Measurements from ENCODE around the gene SULT2B1.

Gene SULT2B1

GRCh38 chr19:48609571-48610108 is 57.7 kb downstream of the SULT2B1 start:
- TF ChIP-seq, protein P1, sequence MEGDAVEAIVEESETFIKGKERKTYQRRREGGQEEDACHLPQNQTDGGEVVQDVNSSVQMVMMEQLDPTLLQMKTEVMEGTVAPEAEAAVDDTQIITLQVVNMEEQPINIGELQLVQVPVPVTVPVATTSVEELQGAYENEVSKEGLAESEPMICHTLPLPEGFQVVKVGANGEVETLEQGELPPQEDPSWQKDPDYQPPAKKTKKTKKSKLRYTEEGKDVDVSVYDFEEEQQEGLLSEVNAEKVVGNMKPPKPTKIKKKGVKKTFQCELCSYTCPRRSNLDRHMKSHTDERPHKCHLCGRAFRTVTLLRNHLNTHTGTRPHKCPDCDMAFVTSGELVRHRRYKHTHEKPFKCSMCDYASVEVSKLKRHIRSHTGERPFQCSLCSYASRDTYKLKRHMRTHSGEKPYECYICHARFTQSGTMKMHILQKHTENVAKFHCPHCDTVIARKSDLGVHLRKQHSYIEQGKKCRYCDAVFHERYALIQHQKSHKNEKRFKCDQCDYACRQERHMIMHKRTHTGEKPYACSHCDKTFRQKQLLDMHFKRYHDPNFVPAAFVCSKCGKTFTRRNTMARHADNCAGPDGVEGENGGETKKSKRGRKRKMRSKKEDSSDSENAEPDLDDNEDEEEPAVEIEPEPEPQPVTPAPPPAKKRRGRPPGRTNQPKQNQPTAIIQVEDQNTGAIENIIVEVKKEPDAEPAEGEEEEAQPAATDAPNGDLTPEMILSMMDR (IDR thresholded peaks at IDR 0.05; ENCODE audit: low read length, missing control alignments), result no peak
- DNase-seq (ENCODE audit: low read depth), result no peak
- no peak overlapping the region for H3K4me3 ChIP-seq (replicated peaks; ENCODE audit: low read depth, low read length)

DNA sequence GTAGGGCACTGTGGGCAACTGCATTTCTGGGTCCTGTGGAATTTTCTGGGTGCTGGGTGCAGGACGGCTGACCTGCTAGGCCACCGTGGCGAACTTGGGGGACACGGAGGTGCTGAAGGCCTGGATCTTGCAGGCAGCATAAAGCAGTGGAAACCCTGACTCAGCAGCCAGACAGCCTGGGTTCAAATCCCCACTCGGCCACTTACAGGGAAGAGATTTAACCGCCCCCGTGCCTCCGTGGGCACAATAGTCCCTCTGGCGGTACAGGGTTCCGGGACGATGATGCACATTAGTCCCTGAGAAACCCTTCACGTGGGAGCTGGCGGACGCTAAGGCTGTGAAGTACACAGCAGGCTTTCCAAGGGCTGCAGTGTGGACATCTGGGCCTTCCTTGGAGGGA is 59.9 kb downstream of the SULT2B1 start:
- TF ChIP-seq, protein P1 (IDR thresholded peaks at IDR 0.05; ENCODE audit: low read length, missing control alignments), result no peak
- DNase-seq (ENCODE audit: low read depth), result no peak
- no peak overlapping the region for H3K4me3 ChIP-seq (replicated peaks; ENCODE audit: low read depth, low read length)

GRCh38 chr19:48613024-48613851 is 61.3 kb downstream of the SULT2B1 start:
- H3K4me3 ChIP-seq (replicated peaks; ENCODE audit: low read depth, low read length), result no peak overlapping the region
- TF ChIP-seq, protein P1 (IDR thresholded peaks at IDR 0.05; ENCODE audit: low read length, missing control alignments), result no peak
- no peak for DNase-seq (ENCODE audit: low read depth)

GRCh38 chr19:48613852-48614435 is 62.0 kb downstream of the SULT2B1 start:
- DNase-seq (ENCODE audit: low read depth), result no peak
- TF ChIP-seq, protein P1 (IDR thresholded peaks at IDR 0.05; ENCODE audit: low read length, missing control alignments), result no peak
- no peak overlapping the region for H3K4me3 ChIP-seq (replicated peaks; ENCODE audit: low read depth, low read length)

- TF ChIP-seq, protein P1 (IDR thresholded peaks at IDR 0.05; ENCODE audit: low read length, missing control alignments), result no peak
Observed at GRCh38 chr19:48614436-48615230, 62.7 kb downstream of the SULT2B1 start, which contains the start of gene FAM83E. Gene FAM83E, minus strand, starts transcription at chr19:48615076. Its CDS starts 1,704 bp downstream, at chr19:48613372.

GRCh38 chr19:48615231-48616040 is 63.5 kb downstream of the SULT2B1 start:
- TF ChIP-seq, protein P1 (IDR thresholded peaks at IDR 0.05; ENCODE audit: low read length, missing control alignments), result no peak
- H3K4me3 ChIP-seq (replicated peaks; ENCODE audit: low read depth, low read length), result no peak overlapping the region
- no peak for DNase-seq (ENCODE audit: low read depth)

More at GRCh38 chr19:48614436-48615230, 62.7 kb downstream of the SULT2B1 start, which contains the start of gene FAM83E:
- no peak for DNase-seq (ENCODE audit: low read depth)
- no peak within 1 kb of the TSS for H3K4me3 ChIP-seq (replicated peaks; ENCODE audit: low read depth, low read length)

Measured in fibroblast of pulmonary artery (primary cell).